TTC549 (cell line): ENCODE measurements around the gene SLX1B.
"Not testable (repeated sequence)": the region's sequence is repeated elsewhere in the genome, so short reads cannot be mapped to it uniquely, and the experiment has no call there.

Experiments used
- FAIRE-seq: peaks from 2 replicates; lab custom pipeline; 2012; peaks lifted over from hg19 to GRCh38; lab: Jason Lieb, UNC

SLX1B gene

GRCh38 chr16:29454269-29454668 lies at the start of gene SLX1B, which contains the start of gene BOLA2:
Gene SLX1B, plus strand, starts transcription at chr16:29454533.
Gene BOLA2, minus strand, starts transcription at chr16:29454351. Its CDS starts 98 bp downstream, at chr16:29454253.
- FAIRE-seq, result peak; percentile 96

GRCh38 chr16:29405249-29405648 lies 49.1 kb upstream of the SLX1B start:
- FAIRE-seq, result not testable (repeated sequence)

DNA sequence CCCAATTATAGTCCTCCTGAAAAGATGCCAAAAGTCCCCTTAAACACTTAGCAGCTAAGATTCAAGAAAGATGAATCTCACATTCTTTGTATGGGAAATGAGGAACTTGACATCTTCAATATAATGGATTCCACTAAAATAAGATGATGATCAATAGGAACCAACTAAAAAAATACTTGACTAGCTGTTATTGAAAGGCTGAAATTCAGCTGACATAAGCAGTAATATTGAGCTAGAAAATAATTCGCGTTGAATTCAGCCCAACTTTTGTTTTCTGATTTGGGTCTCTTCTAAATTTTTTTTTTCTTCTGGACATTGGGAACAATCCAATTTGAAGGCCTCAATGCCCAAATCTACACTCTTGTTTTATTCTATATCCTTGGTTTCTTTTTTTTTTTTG lies 30.7 kb upstream of the SLX1B start:
- not testable (repeated sequence) for FAIRE-seq

DNA sequence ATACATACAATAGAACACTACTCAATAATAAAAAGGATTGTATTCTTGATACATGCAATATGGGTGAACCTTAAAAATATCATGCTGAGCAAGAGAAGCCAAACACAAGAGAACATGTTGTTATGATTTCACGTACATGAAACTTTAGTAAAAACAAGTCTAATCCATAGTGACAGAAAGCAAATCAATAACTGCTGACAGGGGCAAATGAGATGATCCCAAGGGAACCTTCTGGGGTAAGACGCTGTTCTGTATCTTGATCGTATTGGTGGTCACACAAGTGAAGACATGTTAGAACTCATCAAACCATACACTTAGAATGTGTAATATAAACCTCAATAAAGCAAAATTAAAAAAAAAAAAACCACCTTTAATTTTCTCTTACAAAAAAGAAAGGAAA lies 28.9 kb upstream of the SLX1B start:
- FAIRE-seq, result not testable (repeated sequence)

GRCh38 chr16:29453754-29454153 lies 579 bp upstream of the SLX1B start:
- FAIRE-seq, result not testable (repeated sequence)

GRCh38 chr16:29454828-29455227 lies 495 bp downstream of the SLX1B start:
- FAIRE-seq, result not testable (repeated sequence)

DNA sequence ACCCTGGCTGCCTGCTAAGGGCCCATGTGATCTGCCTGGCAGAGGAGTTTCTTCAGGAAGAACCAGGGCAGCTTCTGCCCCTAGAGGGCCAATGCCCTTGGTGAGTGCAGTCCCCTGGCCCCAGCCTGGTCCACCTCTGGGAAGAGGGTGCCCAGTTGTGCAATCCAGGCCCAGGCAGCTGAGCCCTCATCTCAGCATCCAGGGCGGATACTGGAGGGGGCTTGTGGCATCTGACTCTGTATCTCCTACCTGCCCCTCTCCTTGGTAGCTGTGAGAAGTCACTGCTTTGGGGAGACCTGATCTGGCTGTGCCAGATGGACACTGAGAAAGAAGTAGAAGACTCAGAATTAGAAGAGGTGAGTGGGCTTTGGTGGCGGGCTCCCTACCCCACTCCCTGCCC lies 3.3 kb downstream of the SLX1B start:
- not testable (repeated sequence) for FAIRE-seq

DNA sequence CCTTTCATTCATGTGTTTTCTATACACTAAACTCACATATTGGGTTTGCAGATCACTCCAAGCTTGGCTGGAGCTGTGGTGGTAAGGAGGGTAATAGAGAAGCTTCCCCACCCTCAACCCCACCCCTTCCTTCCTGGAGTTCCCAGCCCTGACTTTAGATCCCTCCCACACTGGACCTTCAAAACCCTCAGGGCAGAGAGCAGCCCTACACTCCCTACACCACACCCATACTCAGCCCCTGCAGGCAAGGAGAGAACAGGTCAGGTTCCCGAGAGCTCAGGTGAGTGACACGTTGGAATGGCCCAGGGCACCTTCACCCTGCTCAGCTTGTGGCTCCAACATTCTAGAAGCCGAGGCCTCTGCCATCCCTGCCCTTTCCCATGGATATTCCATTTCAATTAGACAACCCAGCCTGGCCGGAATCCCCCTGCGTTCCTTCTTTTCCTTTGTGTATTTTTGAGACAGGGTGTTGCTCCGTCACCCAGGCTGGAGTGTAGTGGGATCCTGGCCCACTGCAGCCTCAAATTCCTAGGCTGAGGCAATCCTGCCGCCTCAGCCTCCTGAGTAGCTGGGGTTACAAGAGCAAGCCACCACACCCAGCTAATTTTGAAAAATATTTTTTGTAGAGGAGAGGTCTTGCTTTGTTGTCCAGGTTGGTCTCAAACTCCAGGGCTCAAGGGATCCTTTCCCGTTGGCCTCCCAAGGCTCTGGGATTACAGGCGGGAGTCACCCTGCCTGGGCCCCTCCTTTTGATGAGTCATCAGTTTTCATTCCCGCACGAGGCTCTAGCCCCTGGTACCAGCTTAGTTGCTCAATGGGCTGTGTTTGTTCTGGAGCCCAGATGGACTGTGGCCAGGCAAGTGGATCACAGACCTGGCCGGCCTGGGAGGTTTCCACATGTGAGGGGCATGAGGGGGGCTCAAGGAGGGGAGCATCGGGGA lies 5.6 kb downstream of the SLX1B start, which contains the start of gene SULT1A4:
Gene SULT1A4, plus strand, starts transcription at position 208 of the 941 bp plus-strand sequence. CDS start 1,473 bp downstream, outside the sequence.
- FAIRE-seq, result not testable (repeated sequence)

- not testable (repeated sequence) for FAIRE-seq
These were observed 6.3 kb downstream of the SLX1B start for GRCh38 chr16:29460647-29461030.

GRCh38 chr16:29465985-29466824 lies 11.9 kb downstream of the SLX1B start:
- not testable (repeated sequence) for FAIRE-seq

- FAIRE-seq, result not testable (repeated sequence)
These were observed 12.6 kb downstream of the SLX1B start for GRCh38 chr16:29466904-29467303.

DNA sequence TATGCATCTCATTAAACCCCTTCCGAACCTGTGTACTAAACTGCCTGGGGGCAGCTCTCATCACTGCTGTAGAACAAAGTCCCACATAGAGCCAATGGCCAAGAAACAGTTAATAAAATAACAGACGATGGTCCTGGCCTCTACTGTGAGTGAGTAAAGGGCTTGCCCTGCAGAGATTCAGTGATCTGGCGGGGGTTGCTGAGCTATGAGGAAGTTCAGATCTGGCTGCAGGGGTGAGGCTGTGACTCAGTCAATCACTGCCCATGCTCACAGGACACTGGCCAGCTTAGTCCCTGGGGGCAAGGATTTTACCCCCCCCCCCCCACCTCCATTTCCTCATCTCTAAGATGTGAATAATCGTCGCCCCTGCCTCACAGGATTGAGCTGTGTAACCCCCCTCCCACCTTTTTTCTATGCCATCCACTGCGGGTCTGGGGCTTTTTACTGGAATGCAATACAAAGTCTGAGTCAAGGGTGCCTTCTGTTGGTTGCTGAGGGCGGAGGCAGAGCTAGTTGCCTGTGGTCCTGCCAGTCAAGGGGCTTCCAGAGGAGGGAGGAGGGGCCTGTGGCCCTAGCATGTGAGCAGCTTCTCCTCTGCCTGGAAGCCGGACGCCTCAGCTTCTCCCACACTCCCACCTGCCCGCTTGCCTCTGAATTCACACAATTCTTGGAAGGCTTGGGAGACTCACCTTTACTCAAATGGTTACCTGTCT lies 13.5 kb downstream of the SLX1B start:
- not testable (repeated sequence) for FAIRE-seq

DNA sequence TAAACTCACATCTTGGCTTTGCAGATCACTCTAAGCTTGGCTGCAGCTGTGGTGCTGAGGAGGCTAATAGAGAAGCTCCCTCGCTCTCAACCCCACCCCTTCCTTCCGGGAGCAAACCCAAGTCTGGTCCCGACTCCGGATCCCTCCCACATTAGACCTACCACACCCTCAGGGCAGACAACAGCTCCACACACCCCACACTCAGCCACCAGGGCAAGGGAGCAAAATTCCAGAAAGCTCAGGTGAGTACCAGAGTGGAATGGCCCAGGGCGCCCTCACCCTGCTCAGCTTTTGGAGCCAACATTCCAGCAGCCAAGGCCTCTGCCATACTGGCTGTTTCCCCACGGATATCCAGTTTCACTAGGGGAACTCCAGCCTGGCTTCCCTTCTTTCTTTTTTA lies 15.3 kb downstream of the SLX1B start:
- not testable (repeated sequence) for FAIRE-seq

DNA sequence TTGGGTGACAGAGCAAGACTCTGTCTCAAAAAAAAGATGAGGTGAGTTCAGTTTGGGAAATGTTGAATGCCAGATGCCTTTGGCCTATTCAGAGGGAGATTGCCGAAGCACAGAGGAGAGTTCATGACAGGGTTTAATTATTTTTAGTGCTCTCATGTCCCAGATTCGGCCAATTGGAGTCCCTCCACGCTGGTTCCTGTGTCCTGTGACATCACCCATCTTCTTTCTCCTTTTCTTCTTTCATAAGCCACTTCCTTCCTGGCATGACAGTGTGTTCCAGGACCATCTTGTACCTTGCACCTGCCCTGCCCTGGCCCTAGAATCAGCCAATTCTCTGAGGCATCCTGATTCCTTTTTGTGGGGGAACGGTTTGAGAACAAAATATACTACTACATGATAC lies 17.7 kb downstream of the SLX1B start:
- not testable (repeated sequence) for FAIRE-seq

GRCh38 chr16:29482276-29482675 lies 27.9 kb downstream of the SLX1B start:
- FAIRE-seq, result not testable (repeated sequence)

- FAIRE-seq, result not testable (repeated sequence)
These were observed 52.0 kb downstream of the SLX1B start, which contains the start of gene NPIPB12 for GRCh38 chr16:29506308-29506707. Gene NPIPB12, minus strand, starts transcription at chr16:29506408.
